HG02938 (cell line): ENCODE data around the gene ING5.

Experiments used
- ATAC-seq: cut with Tn5 transposase; IDR thresholded peaks from one replicate; pipeline ENCODE4 v1.9.1; 2021; ENCODE audit warnings: mild to moderate bottlenecking, moderate library complexity; ENCODE audit not compliant: unreplicated experiment

The ING5 gene

GRCh38 chr2:241774419-241775222 lies 72.8 kb downstream of the ING5 start:
- no peak for ATAC-seq

- no peak for ATAC-seq
Observed at GRCh38 chr2:241775223-241776177, 73.7 kb downstream of the ING5 start.

- ATAC-seq, result no peak
Observed at GRCh38 chr2:241776336-241777169, 74.7 kb downstream of the ING5 start, which contains the start of gene GAL3ST2. TSS of gene GAL3ST2 (plus strand) at chr2:241776822. CDS start at chr2:241776956, 134 bp downstream.

GRCh38 chr2:241777170-241777685 lies 75.4 kb downstream of the ING5 start:
- no peak for ATAC-seq

- no peak for ATAC-seq
Observed at GRCh38 chr2:241777686-241778627, 76.1 kb downstream of the ING5 start.
